ENCODE data around the gene PTPRZ1. TPM values are rescaled to one million over a fixed set of nuclear protein-coding genes. Genes with fewer than 3 reads are reported as not detected.

Gene PTPRZ1
- total and polyA plus RNA-seq, 2 of the 8 experiments (the other 6 are each of a cell fraction or from before 2014, with no cell fraction given): 112 to 135 TPM

GRCh38 chr7:122092964-122093797 lies 220.2 kb downstream of the PTPRZ1 start (continued):
- no peak for TF ChIP-seq BACH1 (IDR thresholded peaks at IDR 0.05; ENCODE audit: low read length)
- no peak for TF ChIP-seq YY1 (IDR thresholded peaks at IDR 0.05; ENCODE audit: low read depth, low read length)
- TF ChIP-seq RFX5 (IDR thresholded peaks at IDR 0.05; ENCODE audit: borderline replicate concordance, low read depth, low read length): no peak
- no peak for TF ChIP-seq NRF1 (IDR thresholded peaks at IDR 0.05; ENCODE audit: low read depth, low read length)
- TF ChIP-seq CTCF (IDR thresholded peaks at IDR 0.05; ENCODE audit: control extremely low read depth in 1 of 3, insufficient read depth in 1 of 3, low read depth in 1 of 3, low read length in 3 of 3): peak in 2 of 3 experiments; percentile 65 to 92; a peak in 3 of 4 replicates
- TF ChIP-seq SIX5 (IDR thresholded peaks at IDR 0.05; ENCODE audit: low read depth, low read length): no peak
- TF ChIP-seq NANOG (IDR thresholded peaks at IDR 0.05; ENCODE audit: insufficient read depth, low read depth, low read length, poor library complexity, severe bottlenecking): no peak
- no peak for TF ChIP-seq HDAC6 (IDR thresholded peaks at IDR 0.05; ENCODE audit: low read depth, low read length)
- TF ChIP-seq CHD1 (IDR thresholded peaks at IDR 0.05; ENCODE audit: low read depth, low read length): no peak
- TF ChIP-seq POLR2A (IDR thresholded peaks at IDR 0.05; ENCODE audit: control extremely low read depth in 1 of 2, low read depth in 2 of 2, low read length in 2 of 2): peak in 1 of 2 experiments; percentile 22; a peak in 2 of 3 replicates
- peak; percentile 39; the same call in 1 of the 2 replicates for TF ChIP-seq CREB1 (IDR thresholded peaks at IDR 0.05)

All from H1 (cell line).